Measurements from ENCODE around the gene SMURF1.
"Not testable (repeated sequence)": the region's sequence is repeated elsewhere in the genome, so short reads cannot be mapped to it uniquely, and the experiment has no call there.

The SMURF1 gene

GRCh38 chr7:99143853-99144672 lies at the start of gene SMURF1:
SMURF1 (minus strand) TSS chr7:99144108; CDS start chr7:99143780, 328 bp downstream.
- peak in 50 of 56 donors; percentile 7 to 77 (median 49) for DNase-seq

- no peak for DNase-seq
These were observed 48.1 kb upstream of the SMURF1 start for GRCh38 chr7:99191869-99192596.

- DNase-seq: no peak
These were observed 46.6 kb upstream of the SMURF1 start for GRCh38 chr7:99190359-99191009.

GRCh38 chr7:99189222-99189621 lies 45.3 kb upstream of the SMURF1 start:
- no peak for DNase-seq

- DNase-seq: no peak
These were observed 44.3 kb upstream of the SMURF1 start for GRCh38 chr7:99188221-99188620.

GRCh38 chr7:99184532-99185218 lies 40.8 kb upstream of the SMURF1 start:
- DNase-seq: no peak

- no peak for DNase-seq
These were observed 36.3 kb upstream of the SMURF1 start for GRCh38 chr7:99180067-99180650.

- no peak for DNase-seq
These were observed 33.3 kb upstream of the SMURF1 start for GRCh38 chr7:99177165-99177564.

GRCh38 chr7:99173787-99174186 lies 29.9 kb upstream of the SMURF1 start:
- DNase-seq: no peak

GRCh38 chr7:99171731-99172130 lies 27.8 kb upstream of the SMURF1 start:
- DNase-seq: no peak

- no peak for DNase-seq
These were observed 26.8 kb upstream of the SMURF1 start for GRCh38 chr7:99170730-99171074.

- no peak for DNase-seq
These were observed 26.3 kb upstream of the SMURF1 start for GRCh38 chr7:99170065-99170729.

GRCh38 chr7:99167072-99167471 lies 23.2 kb upstream of the SMURF1 start:
- no peak for DNase-seq

- no peak for DNase-seq
These were observed 21.9 kb upstream of the SMURF1 start for GRCh38 chr7:99165816-99166215.

- not testable (repeated sequence) for DNase-seq
These were observed 19.8 kb upstream of the SMURF1 start for GRCh38 chr7:99163669-99164068.

- DNase-seq: no peak
These were observed 12.7 kb upstream of the SMURF1 start for GRCh38 chr7:99156649-99157048.

GRCh38 chr7:99155211-99155610 lies 11.3 kb upstream of the SMURF1 start:
- DNase-seq: no peak

GRCh38 chr7:99146979-99147378 lies 3.1 kb upstream of the SMURF1 start:
- no peak for DNase-seq

- no peak for DNase-seq
These were observed 421 bp downstream of the SMURF1 start for GRCh38 chr7:99143521-99143852.

GRCh38 chr7:99142727-99143520 lies 984 bp downstream of the SMURF1 start:
- peak in 55 of 56 donors; percentile 46 to 98 (median 86) for DNase-seq
